Skeletal muscle satellite cell (primary cell): ENCODE results near the gene TWF2.

Experiments used
- H3K27me3 ChIP-seq: 2 replicates; pipeline ENCODE4 v1.7.0; 2013; ENCODE audit warnings: low read length; ENCODE audit not compliant: control insufficient read depth, insufficient read depth
- H3K36me3 ChIP-seq: 2 replicates; pipeline ENCODE4 v1.7.0; 2013; ENCODE audit warnings: mild to moderate bottlenecking, control low read depth, low read length; ENCODE audit not compliant: insufficient read depth
- H3K4me1 ChIP-seq: 2 replicates; pipeline ENCODE4 v1.7.0; 2013; ENCODE audit warnings: low read length; ENCODE audit not compliant: control insufficient read depth, insufficient read depth
- H3K4me2 ChIP-seq: 2 replicates; pipeline ENCODE4 v1.7.0; 2013; ENCODE audit warnings: mild to moderate bottlenecking, low read length
- H3K4me3 ChIP-seq: 2 replicates; pipeline ENCODE4 v1.7.0; 2013; ENCODE audit warnings: low read length
- H3K9ac ChIP-seq: 2 replicates; pipeline ENCODE4 v1.7.0; 2013; ENCODE audit warnings: mild to moderate bottlenecking, low read depth, low read length, moderate library complexity
- H3K9me3 ChIP-seq: replicated peaks from 2 replicates; pipeline ENCODE4 v1.7.0; 2013; ENCODE audit warnings: mild to moderate bottlenecking, control low read depth, low read length

The TWF2 gene

GRCh38 chr3:52256622-52257021 lies 17.7 kb upstream of the TWF2 start:
- peaks cover 13% of the 10 kb centered on the region for H3K4me1 ChIP-seq
- no peak overlapping the region for H3K9ac ChIP-seq
- H3K9me3 ChIP-seq = no peaks in the 10 kb centered on the region

GRCh38 chr3:52256159-52256558 lies 17.2 kb upstream of the TWF2 start:
- Histone ChIP-seq H3K4me1 (peaks cover 13% of the 10 kb centered on the region), H3K36me3 (peaks cover 73% of the 10 kb centered on the region), H3K9ac (no peak overlapping the region), H3K4me2 (no peak overlapping the region), H3K9me3 (no peaks in the 10 kb centered on the region), H3K27me3 (no peaks in the 10 kb centered on the region), H3K4me3 (no peak overlapping the region)

More at GRCh38 chr3:52256622-52257021, 17.7 kb upstream of the TWF2 start:
- no peak overlapping the region for H3K4me3 ChIP-seq
- H3K4me2 ChIP-seq = no peak overlapping the region
- no peaks in the 10 kb centered on the region for H3K27me3 ChIP-seq
- H3K36me3 ChIP-seq = peaks cover 75% of the 10 kb centered on the region

GRCh38 chr3:52254608-52255007 lies 15.7 kb upstream of the TWF2 start:
- Histone ChIP-seq H3K4me2 (no peak overlapping the region), H3K36me3 (peaks cover 72% of the 10 kb centered on the region), H3K4me1 (peaks cover 13% of the 10 kb centered on the region), H3K9me3 (no peaks in the 10 kb centered on the region), H3K4me3 (no peak overlapping the region), H3K9ac (no peak overlapping the region), H3K27me3 (no peaks in the 10 kb centered on the region)

GRCh38 chr3:52253314-52254304 lies 14.7 kb upstream of the TWF2 start:
- Histone ChIP-seq H3K9ac (no peak overlapping the region), H3K9me3 (no peaks in the 10 kb centered on the region), H3K4me2 (no peak overlapping the region), H3K4me1 (peaks cover 13% of the 10 kb centered on the region), H3K36me3 (peaks cover 72% of the 10 kb centered on the region), H3K27me3 (no peaks in the 10 kb centered on the region), H3K4me3 (no peak overlapping the region)

- Histone ChIP-seq H3K4me1 (peaks cover 29% of the 10 kb centered on the region), H3K36me3 (peaks cover 37% of the 10 kb centered on the region), H3K27me3 (no peaks in the 10 kb centered on the region)
These were observed 11.2 kb upstream of the TWF2 start for GRCh38 chr3:52250122-52250521.

GRCh38 chr3:52249683-52250082 lies 10.7 kb upstream of the TWF2 start:
- H3K4me2 ChIP-seq = no peak overlapping the region
- H3K9ac ChIP-seq = no peak overlapping the region
- peaks cover 37% of the 10 kb centered on the region for H3K36me3 ChIP-seq
- H3K9me3 ChIP-seq = no peaks in the 10 kb centered on the region
- no peak overlapping the region for H3K4me3 ChIP-seq
- H3K27me3 ChIP-seq = no peaks in the 10 kb centered on the region
- peaks cover 34% of the 10 kb centered on the region for H3K4me1 ChIP-seq

More at GRCh38 chr3:52250122-52250521, 11.2 kb upstream of the TWF2 start:
- no peak overlapping the region for H3K4me3 ChIP-seq
- H3K4me2 ChIP-seq = no peak overlapping the region
- no peak overlapping the region for H3K9ac ChIP-seq
- H3K9me3 ChIP-seq = no peaks in the 10 kb centered on the region

- H3K36me3 ChIP-seq = peaks cover 34% of the 10 kb centered on the region
- H3K4me2 ChIP-seq = no peak overlapping the region
- H3K27me3 ChIP-seq = no peaks in the 10 kb centered on the region
- no peaks in the 10 kb centered on the region for H3K9me3 ChIP-seq
- no peak overlapping the region for H3K9ac ChIP-seq
- no peak overlapping the region for H3K4me3 ChIP-seq
- peaks cover 39% of the 10 kb centered on the region for H3K4me1 ChIP-seq
These were observed 10.0 kb upstream of the TWF2 start for GRCh38 chr3:52248816-52249547.

GRCh38 chr3:52248165-52248541 lies 9.2 kb upstream of the TWF2 start:
- Histone ChIP-seq H3K4me3 (no peak overlapping the region), H3K4me1 (peaks cover 34% of the 10 kb centered on the region)

GRCh38 chr3:52247409-52248164 lies 8.6 kb upstream of the TWF2 start:
- Histone ChIP-seq H3K27me3 (no peaks in the 10 kb centered on the region), H3K9me3 (no peaks in the 10 kb centered on the region), H3K36me3 (peaks cover 24% of the 10 kb centered on the region), H3K4me2 (peak overlapping the region; percentile 97), H3K4me3 (no peak overlapping the region), H3K9ac (no peak overlapping the region), H3K4me1 (peaks cover 31% of the 10 kb centered on the region)

More at GRCh38 chr3:52248165-52248541, 9.2 kb upstream of the TWF2 start:
- Histone ChIP-seq H3K9ac (no peak overlapping the region), H3K9me3 (no peaks in the 10 kb centered on the region), H3K4me2 (no peak overlapping the region), H3K36me3 (peaks cover 26% of the 10 kb centered on the region), H3K27me3 (no peaks in the 10 kb centered on the region)

- Histone ChIP-seq H3K4me3 (peak overlapping the region; percentile 80), H3K36me3 (peaks cover 24% of the 10 kb centered on the region), H3K4me1 (peaks cover 31% of the 10 kb centered on the region), H3K9ac (peak overlapping the region; percentile 86), H3K4me2 (peak overlapping the region; percentile 97), H3K27me3 (no peaks in the 10 kb centered on the region), H3K9me3 (no peaks in the 10 kb centered on the region)
These were observed 7.9 kb upstream of the TWF2 start for GRCh38 chr3:52246728-52247408.
